OCI-LY1 (cell line): ENCODE results near the gene CENPX.

Experiments
- H2AFZ ChIP-seq: fragments of 200-600 bp; sonication (generic), shearing (Covaris generic); 2 replicates; pipeline ENCODE4 v1.6.0; 2014; ENCODE audit warnings: antibody characterized with exemption, mild to moderate bottlenecking, low read length
- H3F3A ChIP-seq: fragments of 200-600 bp; sonication (generic), shearing (Covaris generic); 2 replicates; pipeline ENCODE4 v1.6.0; 2014; ENCODE audit warnings: mild to moderate bottlenecking, antibody characterized with exemption, low read length, moderate library complexity; ENCODE audit not compliant: insufficient read depth
- H3K27ac ChIP-seq: fragments of 200-600 bp; sonication (generic); 2 replicates; pipeline ENCODE4 v1.5.1; 2014; ENCODE audit warnings: low read length, mixed run types, mild to moderate bottlenecking, low read depth; ENCODE audit not compliant: poor library complexity, severe bottlenecking
- H3K27me3 ChIP-seq: fragments of 200-600 bp; sonication (generic); 2 replicates; pipeline ENCODE4 v1.6.0; 2014; ENCODE audit warnings: antibody characterized with exemption, mild to moderate bottlenecking, low read length, moderate library complexity; ENCODE audit not compliant: insufficient read depth
- H3K36me3 ChIP-seq: fragments of 200-600 bp; sonication (generic); 2 replicates; pipeline ENCODE4 v1.6.1; 2014; ENCODE audit warnings: mild to moderate bottlenecking, antibody characterized with exemption, low read length, moderate library complexity, mixed read lengths; ENCODE audit not compliant: insufficient read depth
- H3K4me1 ChIP-seq: fragments of 200-600 bp; sonication (generic); 2 replicates; pipeline ENCODE4 v1.5.1; 2014; ENCODE audit warnings: mild to moderate bottlenecking, low read length, moderate library complexity; ENCODE audit not compliant: insufficient read depth, severe bottlenecking
- H3K4me2 ChIP-seq: fragments of 200-600 bp; sonication (generic), shearing (Covaris generic); 2 replicates; pipeline ENCODE4 v1.6.1; 2014; ENCODE audit warnings: low read length
- H3K4me3 ChIP-seq: fragments of 200-600 bp; sonication (generic); 2 replicates; pipeline ENCODE4 v1.5.1; 2014; ENCODE audit warnings: low read length, low read depth, mild to moderate bottlenecking, mixed read lengths; ENCODE audit not compliant: poor library complexity, severe bottlenecking
- H3K79me2 ChIP-seq: fragments of 200-600 bp; shearing (Covaris generic); 2 replicates; pipeline ENCODE4 v1.6.1; 2016; ENCODE audit warnings: mixed run types, low read length, mixed read lengths; ENCODE audit not compliant: insufficient read depth
- H3K9ac ChIP-seq: fragments of 200-600 bp; sonication (generic), shearing (Covaris generic); 2 replicates; pipeline ENCODE4 v1.6.1; 2014; ENCODE audit warnings: mild to moderate bottlenecking, low read length, mixed read lengths
- H3K9me2 ChIP-seq: fragments of 200-600 bp; sonication (generic), shearing (Covaris generic); 2 replicates; pipeline ENCODE4 v1.6.1; 2014; ENCODE audit warnings: low read depth, mild to moderate bottlenecking, low read length, mixed read lengths
- H3K9me3 ChIP-seq: fragments of 200-600 bp; shearing (Covaris generic); 2 replicates; pipeline ENCODE4 v1.6.1; 2014; ENCODE audit warnings: low read length, mixed read lengths
- H4K20me1 ChIP-seq: fragments of 200-600 bp; sonication (generic), shearing (Covaris generic); 2 replicates; pipeline ENCODE4 v1.6.0; 2016; ENCODE audit warnings: mild to moderate bottlenecking, low read length; ENCODE audit not compliant: insufficient read depth
- EZH2 ChIP-seq: fragments of 200-600 bp; sonication (generic), shearing (Covaris generic); IDR thresholded peaks from 2 replicates; pipeline ENCODE4 v1.8.0; 2017; ENCODE audit warnings: borderline replicate concordance, mixed run types, mild to moderate bottlenecking, antibody characterized with exemption, low read length, moderate library complexity, mixed read lengths
- TF ChIP-seq, protein P1 (sequence below): fragments of 200-600 bp; sonication (generic), shearing (Covaris generic); IDR thresholded peaks from 2 replicates; pipeline ENCODE4 v1.5.1; 2017; ENCODE audit warnings: mild to moderate bottlenecking, antibody characterized with exemption, low read length, moderate library complexity, mixed read lengths

The CENPX gene

DNA sequence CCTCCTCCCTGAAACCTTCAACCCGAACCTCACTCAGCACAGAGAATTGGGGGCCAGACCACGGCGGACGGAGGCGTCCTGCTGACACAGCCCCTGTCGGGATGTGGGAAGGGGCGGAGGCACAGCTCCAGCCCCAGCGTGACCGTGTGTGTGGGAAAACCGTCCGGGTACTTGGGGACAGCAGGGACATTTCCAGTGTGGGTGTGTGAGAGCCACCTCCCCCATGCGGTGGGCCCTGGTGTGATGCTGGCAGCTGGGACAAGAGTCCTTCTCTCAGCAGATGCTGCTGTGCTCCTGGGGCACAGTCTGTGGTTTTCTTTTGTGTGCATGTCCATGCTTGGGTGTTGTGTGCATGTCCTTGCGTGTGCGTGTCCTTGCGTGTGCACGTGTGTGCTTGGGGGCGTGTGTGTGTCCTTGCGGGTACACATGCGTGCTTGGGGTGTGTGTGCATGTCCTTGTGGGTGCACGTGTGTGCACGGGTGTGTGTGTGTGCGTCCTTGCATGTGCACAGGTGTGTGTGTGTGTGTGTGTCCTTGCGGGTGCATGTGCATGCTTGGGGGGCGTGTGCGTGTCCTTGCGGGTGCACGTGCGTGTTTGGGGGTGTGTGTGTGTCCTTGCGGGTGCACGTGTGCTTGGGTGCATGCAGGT is 16.9 kb downstream of the CENPX start:
- Histone ChIP-seq H3K4me2 (no peak overlapping the region), H4K20me1 (no peaks in the 10 kb centered on the region), H3K27me3 (no peaks in the 10 kb centered on the region; the same call in 1 of the 2 replicates), H3K27ac (no peak overlapping the region), H3K4me3 (no peak overlapping the region), H3K9me2 (no peaks in the 10 kb centered on the region), H3K79me2 (no peaks in the 10 kb centered on the region), H3K9me3 (no peaks in the 10 kb centered on the region), H3K4me1 (no peaks in the 10 kb centered on the region), H3F3A (no peaks in the 10 kb centered on the region), H3K36me3 (no peaks in the 10 kb centered on the region), H3K9ac (no peak overlapping the region), H2AFZ (no peak overlapping the region)
- TF ChIP-seq, protein P1, sequence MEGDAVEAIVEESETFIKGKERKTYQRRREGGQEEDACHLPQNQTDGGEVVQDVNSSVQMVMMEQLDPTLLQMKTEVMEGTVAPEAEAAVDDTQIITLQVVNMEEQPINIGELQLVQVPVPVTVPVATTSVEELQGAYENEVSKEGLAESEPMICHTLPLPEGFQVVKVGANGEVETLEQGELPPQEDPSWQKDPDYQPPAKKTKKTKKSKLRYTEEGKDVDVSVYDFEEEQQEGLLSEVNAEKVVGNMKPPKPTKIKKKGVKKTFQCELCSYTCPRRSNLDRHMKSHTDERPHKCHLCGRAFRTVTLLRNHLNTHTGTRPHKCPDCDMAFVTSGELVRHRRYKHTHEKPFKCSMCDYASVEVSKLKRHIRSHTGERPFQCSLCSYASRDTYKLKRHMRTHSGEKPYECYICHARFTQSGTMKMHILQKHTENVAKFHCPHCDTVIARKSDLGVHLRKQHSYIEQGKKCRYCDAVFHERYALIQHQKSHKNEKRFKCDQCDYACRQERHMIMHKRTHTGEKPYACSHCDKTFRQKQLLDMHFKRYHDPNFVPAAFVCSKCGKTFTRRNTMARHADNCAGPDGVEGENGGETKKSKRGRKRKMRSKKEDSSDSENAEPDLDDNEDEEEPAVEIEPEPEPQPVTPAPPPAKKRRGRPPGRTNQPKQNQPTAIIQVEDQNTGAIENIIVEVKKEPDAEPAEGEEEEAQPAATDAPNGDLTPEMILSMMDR, result no peak
- no peak for TF ChIP-seq EZH2

DNA sequence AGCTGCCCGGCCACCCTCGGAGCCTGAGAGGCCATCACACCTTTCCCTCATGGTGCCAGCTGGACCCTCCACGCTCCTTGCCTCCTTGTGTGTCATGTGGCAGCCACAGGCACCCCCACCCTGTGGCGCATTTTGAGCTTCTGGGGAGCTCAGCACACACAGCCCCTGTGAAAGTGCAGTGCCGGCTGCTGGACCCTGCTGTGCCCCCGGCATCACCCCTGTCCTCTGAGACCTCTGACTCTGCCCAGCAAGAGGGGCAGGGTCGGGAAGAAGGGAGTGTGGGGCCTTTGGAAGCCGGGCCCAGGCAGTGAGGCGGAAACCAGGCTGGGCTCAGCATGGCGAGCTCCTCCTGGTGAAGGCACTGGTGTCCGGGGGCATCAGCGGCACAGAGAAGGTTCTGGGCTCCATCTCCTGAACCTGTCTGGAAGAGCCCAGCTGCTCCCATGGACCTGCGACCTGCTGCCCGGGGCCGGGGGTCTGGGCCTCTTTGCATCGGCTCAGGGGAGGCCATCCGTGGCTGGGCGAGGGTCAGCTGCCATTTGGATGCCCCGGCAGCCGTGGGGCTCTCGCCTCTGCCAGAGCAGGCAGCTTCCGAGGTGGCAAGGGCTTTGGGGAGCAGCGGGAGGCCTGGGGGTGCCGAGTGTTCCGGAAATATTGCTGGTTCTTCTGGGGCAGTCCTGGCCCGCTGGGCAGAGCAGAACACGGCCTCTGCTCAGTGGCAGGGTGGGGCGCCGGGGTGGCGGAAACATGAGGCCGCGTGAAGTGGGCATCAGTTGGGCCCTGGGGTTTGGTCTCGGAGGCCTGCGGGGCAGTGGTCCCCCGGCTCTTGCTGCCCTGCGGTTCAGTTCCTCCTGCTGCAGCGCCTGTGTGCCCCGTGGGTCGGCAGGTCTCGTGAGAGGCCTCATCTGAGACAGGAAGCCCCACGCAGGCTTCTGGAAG is 17.9 kb downstream of the CENPX start:
- no peak overlapping the region for H3K4me2 ChIP-seq
- no peak overlapping the region for H2AFZ ChIP-seq
- no peaks in the 10 kb centered on the region for H3K9me2 ChIP-seq
- TF ChIP-seq, protein P1, result no peak
- no peak for TF ChIP-seq EZH2
- no peaks in the 10 kb centered on the region for H4K20me1 ChIP-seq
- no peak overlapping the region for H3K27ac ChIP-seq
- H3K79me2 ChIP-seq, result no peaks in the 10 kb centered on the region
- H3F3A ChIP-seq, result no peaks in the 10 kb centered on the region
- no peaks in the 10 kb centered on the region for H3K36me3 ChIP-seq
- H3K9me3 ChIP-seq, result no peaks in the 10 kb centered on the region
- no peaks in the 10 kb centered on the region; the same call in 1 of the 2 replicates for H3K27me3 ChIP-seq
- no peak overlapping the region for H3K4me3 ChIP-seq
- H3K9ac ChIP-seq, result no peak overlapping the region
- H3K4me1 ChIP-seq, result no peaks in the 10 kb centered on the region

DNA sequence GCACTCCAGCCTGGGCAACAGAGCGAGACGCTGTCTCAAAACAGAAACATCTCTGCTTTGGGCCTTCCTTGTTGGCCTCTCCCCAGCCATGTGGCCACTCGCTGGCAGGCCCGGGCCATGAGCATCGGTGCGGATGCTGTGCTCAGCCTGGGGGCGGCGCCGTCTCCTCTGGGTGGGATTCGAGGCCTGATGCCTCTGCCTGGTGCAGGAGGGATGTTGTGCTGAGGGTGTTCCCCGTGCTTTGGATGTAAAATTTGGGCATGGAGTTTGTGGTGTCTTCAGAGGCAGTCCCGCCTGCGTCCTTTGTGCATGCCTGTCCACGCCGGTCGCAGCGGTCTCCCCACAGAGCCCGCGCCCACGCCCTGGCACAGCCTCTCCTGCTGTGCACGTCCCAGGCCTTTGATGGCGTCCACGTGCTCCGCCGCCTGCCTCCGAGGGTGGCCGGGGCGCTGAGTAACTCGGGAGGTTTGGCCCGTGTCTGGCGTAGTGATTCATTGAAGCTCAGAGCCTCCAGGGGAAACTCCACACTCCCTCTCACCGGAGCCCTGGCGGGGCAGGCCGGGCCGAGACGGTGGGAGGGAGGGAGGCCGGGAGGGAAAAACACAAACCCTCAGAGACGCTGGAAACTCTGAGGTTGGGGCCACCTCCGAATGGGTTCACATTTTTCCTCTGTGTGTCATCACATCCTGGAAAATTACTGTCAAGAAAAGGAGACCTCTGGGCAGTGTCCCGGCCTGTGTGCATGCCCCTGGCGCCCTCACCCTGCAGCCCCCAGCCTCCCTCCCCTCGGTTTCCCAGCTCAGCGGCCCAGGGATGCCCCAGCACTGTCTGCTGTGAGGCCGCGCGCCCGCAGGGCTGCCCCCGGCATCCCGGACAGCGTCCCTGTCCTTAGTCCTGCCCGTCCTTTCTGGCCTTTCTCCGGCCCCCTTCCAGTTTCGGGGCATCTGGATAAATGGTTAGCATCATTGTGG is 19.0 kb downstream of the CENPX start:
- Histone ChIP-seq H3F3A (no peaks in the 10 kb centered on the region), H3K4me1 (no peaks in the 10 kb centered on the region), H3K9me3 (no peaks in the 10 kb centered on the region), H3K4me2 (no peak overlapping the region), H3K79me2 (no peaks in the 10 kb centered on the region), H3K36me3 (no peaks in the 10 kb centered on the region), H3K27ac (no peak overlapping the region), H2AFZ (no peak overlapping the region), H4K20me1 (no peaks in the 10 kb centered on the region), H3K4me3 (no peak overlapping the region), H3K9me2 (no peaks in the 10 kb centered on the region), H3K9ac (no peak overlapping the region), H3K27me3 (no peaks in the 10 kb centered on the region; the same call in 1 of the 2 replicates)
- TF ChIP-seq, protein P1, result no peak
- no peak for TF ChIP-seq EZH2
